Brain microvascular endothelial cell (primary cell): ENCODE results near the gene CROCC2.

Source experiments
- DNase-seq: peaks from one replicate; pipeline ENCODE4 v3.0.0-alpha.2; 2020
- H3K27ac ChIP-seq: fragments of 250-450 bp; sonication (Bioruptor Pico); 2 replicates; pipeline ENCODE4 v1.5.1; 2020; ENCODE audit warnings: mild to moderate bottlenecking, moderate library complexity
- H3K27me3 ChIP-seq: fragments of 250-450 bp; sonication (Bioruptor Pico); replicated peaks from 2 replicates; pipeline ENCODE4 v1.5.1; 2020; ENCODE audit warnings: mild to moderate bottlenecking
- H3K36me3 ChIP-seq: fragments of 250-450 bp; sonication (Bioruptor Pico); replicated peaks from 2 replicates; pipeline ENCODE4 v1.5.1; 2020; ENCODE audit warnings: mild to moderate bottlenecking
- H3K4me3 ChIP-seq: 2 replicates; pipeline ENCODE4 v1.5.1; 2011; ENCODE audit warnings: low read depth, mild to moderate bottlenecking, control low read depth, low read length, moderate library complexity
- CTCF ChIP-seq: IDR thresholded peaks from 2 replicates; pipeline ENCODE4 v1.5.1; 2011; ENCODE audit warnings: low read depth, mild to moderate bottlenecking, moderate library complexity, low read length, control low read depth, inconsistent platforms; ENCODE audit errors: missing control alignments
- in situ Hi-C: cut with HindIII; loops from 2 replicates; pipeline ENCODE4 v1.10.0; 2017; ENCODE audit warnings: low sequenced_read_pairs, low pct_ligation_motif_present

Gene CROCC2

GRCh38 chr2:240946654-240947053 lies 40.5 kb downstream of the CROCC2 start:
- Histone ChIP-seq H3K27me3 (no peaks in the 10 kb centered on the region), H3K27ac (no peak overlapping the region), H3K4me3 (no peak overlapping the region), H3K36me3 (no peaks in the 10 kb centered on the region)
- in situ Hi-C loops: no loop called here
- no peak for TF ChIP-seq CTCF
- DNase-seq: no peak

GRCh38 chr2:240947176-240947575 lies 41.0 kb downstream of the CROCC2 start:
- Histone ChIP-seq H3K27ac (no peak overlapping the region), H3K4me3 (no peak overlapping the region), H3K36me3 (no peaks in the 10 kb centered on the region), H3K27me3 (no peaks in the 10 kb centered on the region)
- no peak for DNase-seq
- TF ChIP-seq CTCF: no peak
- in situ Hi-C loops: no loop called here

- Histone ChIP-seq H3K4me3 (no peak overlapping the region), H3K27me3 (no peaks in the 10 kb centered on the region), H3K36me3 (no peaks in the 10 kb centered on the region), H3K27ac (no peak overlapping the region)
- DNase-seq: no peak
- TF ChIP-seq CTCF: no peak
- in situ Hi-C loops: no loop called here
These were observed 41.5 kb downstream of the CROCC2 start for GRCh38 chr2:240947607-240948006.

- H3K4me3 ChIP-seq: no peak overlapping the region
- no peaks in the 10 kb centered on the region for H3K27me3 ChIP-seq
- TF ChIP-seq CTCF: no peak
- H3K27ac ChIP-seq: no peak overlapping the region
- H3K36me3 ChIP-seq: no peaks in the 10 kb centered on the region
- DNase-seq: no peak
- in situ Hi-C loops: no loop called here
These were observed 42.0 kb downstream of the CROCC2 start for GRCh38 chr2:240948086-240948485.

GRCh38 chr2:240948905-240949790 lies 43.0 kb downstream of the CROCC2 start:
- H3K27ac ChIP-seq: no peak overlapping the region
- no peak overlapping the region for H3K4me3 ChIP-seq
- no peaks in the 10 kb centered on the region for H3K36me3 ChIP-seq
- no peak for TF ChIP-seq CTCF
- H3K27me3 ChIP-seq: peaks cover under 1% of the 10 kb centered on the region
- in situ Hi-C loops: no loop called here
- no peak for DNase-seq
